HepG2 (cell line): ENCODE measurements around the gene PSMA4. TPM values are rescaled to one million over a fixed set of nuclear protein-coding genes. Genes with fewer than 3 reads are reported as not detected.
A peak's percentile ranks its signal among the peaks of the same experiment; 100 is the strongest.

Source experiments
- CBX2 ChIP-seq, 2 experiments: fragments of 200-600 bp in 1 of 2; sonication (generic); formaldehyde crosslinking in 1 of 2; IDR thresholded peaks; 2 replicates each; pipeline versions ENCODE4 v1.7.0 to v1.8.1; 2018 to 2022; ENCODE audit warnings: low read depth in 2 of 2, low read length in 1 of 2, mild to moderate bottlenecking in 1 of 2, missing genetic modification reagents in 1 of 2
- ELF1 ChIP-seq: sonication (generic); formaldehyde crosslinking; IDR thresholded peaks from 2 replicates; pipeline ENCODE4 v1.4.0; 2020; ENCODE audit warnings: missing genetic modification reagents
- HHEX ChIP-seq: IDR thresholded peaks from 2 replicates; pipeline ENCODE4 v1.6.1; 2016; ENCODE audit warnings: control low read depth
- KMT2B ChIP-seq: IDR thresholded peaks from 2 replicates; pipeline ENCODE4 v1.6.1; 2016; ENCODE audit warnings: missing genetic modification reagents, missing compliant biosample characterization
- NCOA1 ChIP-seq: sonication (generic); formaldehyde crosslinking; IDR thresholded peaks from 2 replicates; pipeline ENCODE4 v1.9.0; 2021; ENCODE audit warnings: missing genetic modification reagents
- PAX8 ChIP-seq: sonication (generic); formaldehyde crosslinking; IDR thresholded peaks from 2 replicates; pipeline ENCODE4 v1.8.0; 2022; ENCODE audit warnings: mild to moderate bottlenecking, missing genetic modification reagents, borderline replicate concordance
- SIX1 ChIP-seq: sonication (generic); formaldehyde crosslinking; IDR thresholded peaks from 2 replicates; pipeline ENCODE4 v1.4.0; 2020; ENCODE audit warnings: missing genetic modification reagents, borderline replicate concordance
- SMYD3 ChIP-seq: sonication (generic); formaldehyde crosslinking; IDR thresholded peaks from 2 replicates; pipeline ENCODE4 v1.8.1; 2023; ENCODE audit warnings: mild to moderate bottlenecking, missing genetic modification reagents
- SRSF4 ChIP-seq: fragments of 200-400 bp; formaldehyde crosslinking; IDR thresholded peaks from one replicate; pipeline ENCODE4 v1.6.1; 2018; ENCODE audit warnings: mild to moderate bottlenecking, low read depth, low read length, moderate library complexity; ENCODE audit not compliant: poor library complexity, severe bottlenecking
- ZGPAT ChIP-seq: IDR thresholded peaks from 2 replicates; pipeline ENCODE4 v1.6.1; 2016; ENCODE audit warnings: mild to moderate bottlenecking
- ZNF17 ChIP-seq: sonication (generic); formaldehyde crosslinking; IDR thresholded peaks from 2 replicates; pipeline ENCODE4 v1.5.0; 2020; ENCODE audit warnings: mild to moderate bottlenecking, missing genetic modification reagents
- ZNF251 ChIP-seq: sonication (generic); formaldehyde crosslinking; IDR thresholded peaks from 2 replicates; pipeline ENCODE4 v1.9.0; 2021; ENCODE audit warnings: mild to moderate bottlenecking, missing genetic modification reagents
- ZNF430 ChIP-seq: sonication (generic); formaldehyde crosslinking; IDR thresholded peaks from 2 replicates; pipeline ENCODE4 v1.9.0; 2021; ENCODE audit warnings: mild to moderate bottlenecking, missing genetic modification reagents
- ZNF510 ChIP-seq: sonication (generic); formaldehyde crosslinking; IDR thresholded peaks from 2 replicates; pipeline ENCODE4 v1.4.0; 2020; ENCODE audit warnings: low read depth, mild to moderate bottlenecking, missing genetic modification reagents
- ZNF563 ChIP-seq: sonication (generic); formaldehyde crosslinking; IDR thresholded peaks from 2 replicates; pipeline ENCODE4 v1.8.0; 2022; ENCODE audit warnings: mild to moderate bottlenecking, moderate library complexity, missing genetic modification reagents
- ZNF761 ChIP-seq: sonication (generic); formaldehyde crosslinking; conservative IDR thresholded peaks from 2 replicates; pipeline ENCODE4 v1.4.0; 2020; ENCODE audit warnings: mild to moderate bottlenecking, missing genetic modification reagents
- ZNF879 ChIP-seq: sonication (generic); formaldehyde crosslinking; IDR thresholded peaks from 2 replicates; pipeline ENCODE4 v1.8.1; 2023; ENCODE audit warnings: missing genetic modification reagents
- ZSCAN21 ChIP-seq: sonication (generic); formaldehyde crosslinking; IDR thresholded peaks from 2 replicates; pipeline ENCODE4 v1.8.0; 2022; ENCODE audit warnings: mild to moderate bottlenecking, missing genetic modification reagents, moderate library complexity, borderline replicate concordance
- polyA plus RNA-seq, 8 experiments: library from polyadenylated mRNA; depleted of rRNA in 3 of 8; stranded (reverse) in 7 of 8; unstranded in 1 of 8; fragments of >200 nt; fragmentation: Illumina TruSeq in 4 of 8; extraction: Trizol in 4 of 8; gene quantifications; 2 replicates each; pipeline versions ENCODE4 v1.2.1 to v1.2.3, GENCODE V29; 2011 to 2016; ENCODE audit warnings: low read depth in 4 of 8, missing spikeins in 1 of 8, mixed read lengths in 1 of 8; ENCODE audit not compliant: insufficient read depth in 1 of 8
- total RNA-seq, 5 experiments: library from RNA; depleted of rRNA; stranded (reverse); fragments of >200 nt; fragmentation: Illumina TruSeq; extraction: Trizol; gene quantifications; 2 replicates each; pipeline ENCODE4 v1.2.3, GENCODE V29; 2016; ENCODE audit warnings: low read depth in 1 of 5
- TF ChIP-seq, protein P1 (sequence below): sonication (generic); formaldehyde crosslinking; IDR thresholded peaks from 2 replicates; pipeline ENCODE4 v1.5.1; 2020; ENCODE audit warnings: missing genetic modification reagents, mild to moderate bottlenecking, borderline replicate concordance
- TF ChIP-seq, protein P2 (sequence below): sonication (generic); formaldehyde crosslinking; conservative IDR thresholded peaks from 2 replicates; pipeline ENCODE4 v1.4.0; 2020; ENCODE audit warnings: missing genetic modification reagents
- TF ChIP-seq, protein P3 (sequence below): IDR thresholded peaks from 2 replicates; pipeline ENCODE4 v1.6.1; 2018; ENCODE audit warnings: missing genetic modification reagents

The PSMA4 gene
- total and polyA plus RNA-seq, 2 of the 13 experiments (the other 11 are each of a cell fraction or from before 2014, with no cell fraction given), result 202 to 404 TPM

- TF ChIP-seq ZGPAT (CRISPR knock-in tag), result peak; percentile 76
- peak; percentile 97 for TF ChIP-seq ELF1 (CRISPR knock-in tag)
- TF ChIP-seq ZNF563 (CRISPR knock-in tag), result 0 out of 2 replicates have a peak, but pooled peaks have one; percentile 26
- no peak for TF ChIP-seq CBX2 (IDR thresholded peaks at IDR 0.05; ENCODE audit: low read depth, low read length)
- TF ChIP-seq CBX2 (CRISPR knock-in tag; IDR thresholded peaks at IDR 0.05; ENCODE audit: low read depth), result no peak
- TF ChIP-seq ZNF761 (CRISPR knock-in tag), result no peak
- TF ChIP-seq PAX8 (CRISPR knock-in tag), result no peak
- peak; percentile 74 for TF ChIP-seq KMT2B (CRISPR knock-in tag)
- TF ChIP-seq SRSF4, result no peak
- no peak for TF ChIP-seq ZNF430 (CRISPR knock-in tag)
- no peak for TF ChIP-seq ZNF510 (CRISPR knock-in tag)
- no peak for TF ChIP-seq ZNF17
- peak; percentile 31; the same call in 1 of the 2 replicates for TF ChIP-seq ZNF879 (CRISPR knock-in tag)
- TF ChIP-seq SIX1 (CRISPR knock-in tag), result no peak
- TF ChIP-seq HHEX, result no peak
- TF ChIP-seq, protein P1, sequence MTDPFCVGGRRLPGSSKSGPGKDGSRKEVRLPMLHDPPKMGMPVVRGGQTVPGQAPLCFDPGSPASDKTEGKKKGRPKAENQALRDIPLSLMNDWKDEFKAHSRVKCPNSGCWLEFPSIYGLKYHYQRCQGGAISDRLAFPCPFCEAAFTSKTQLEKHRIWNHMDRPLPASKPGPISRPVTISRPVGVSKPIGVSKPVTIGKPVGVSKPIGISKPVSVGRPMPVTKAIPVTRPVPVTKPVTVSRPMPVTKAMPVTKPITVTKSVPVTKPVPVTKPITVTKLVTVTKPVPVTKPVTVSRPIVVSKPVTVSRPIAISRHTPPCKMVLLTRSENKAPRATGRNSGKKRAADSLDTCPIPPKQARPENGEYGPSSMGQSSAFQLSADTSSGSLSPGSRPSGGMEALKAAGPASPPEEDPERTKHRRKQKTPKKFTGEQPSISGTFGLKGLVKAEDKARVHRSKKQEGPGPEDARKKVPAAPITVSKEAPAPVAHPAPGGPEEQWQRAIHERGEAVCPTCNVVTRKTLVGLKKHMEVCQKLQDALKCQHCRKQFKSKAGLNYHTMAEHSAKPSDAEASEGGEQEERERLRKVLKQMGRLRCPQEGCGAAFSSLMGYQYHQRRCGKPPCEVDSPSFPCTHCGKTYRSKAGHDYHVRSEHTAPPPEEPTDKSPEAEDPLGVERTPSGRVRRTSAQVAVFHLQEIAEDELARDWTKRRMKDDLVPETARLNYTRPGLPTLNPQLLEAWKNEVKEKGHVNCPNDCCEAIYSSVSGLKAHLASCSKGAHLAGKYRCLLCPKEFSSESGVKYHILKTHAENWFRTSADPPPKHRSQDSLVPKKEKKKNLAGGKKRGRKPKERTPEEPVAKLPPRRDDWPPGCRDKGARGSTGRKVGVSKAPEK (CRISPR knock-in tag), result no peak
- peak; percentile 55; the same call in 1 of the 2 replicates for TF ChIP-seq ZSCAN21 (CRISPR knock-in tag)
- TF ChIP-seq, protein P2, sequence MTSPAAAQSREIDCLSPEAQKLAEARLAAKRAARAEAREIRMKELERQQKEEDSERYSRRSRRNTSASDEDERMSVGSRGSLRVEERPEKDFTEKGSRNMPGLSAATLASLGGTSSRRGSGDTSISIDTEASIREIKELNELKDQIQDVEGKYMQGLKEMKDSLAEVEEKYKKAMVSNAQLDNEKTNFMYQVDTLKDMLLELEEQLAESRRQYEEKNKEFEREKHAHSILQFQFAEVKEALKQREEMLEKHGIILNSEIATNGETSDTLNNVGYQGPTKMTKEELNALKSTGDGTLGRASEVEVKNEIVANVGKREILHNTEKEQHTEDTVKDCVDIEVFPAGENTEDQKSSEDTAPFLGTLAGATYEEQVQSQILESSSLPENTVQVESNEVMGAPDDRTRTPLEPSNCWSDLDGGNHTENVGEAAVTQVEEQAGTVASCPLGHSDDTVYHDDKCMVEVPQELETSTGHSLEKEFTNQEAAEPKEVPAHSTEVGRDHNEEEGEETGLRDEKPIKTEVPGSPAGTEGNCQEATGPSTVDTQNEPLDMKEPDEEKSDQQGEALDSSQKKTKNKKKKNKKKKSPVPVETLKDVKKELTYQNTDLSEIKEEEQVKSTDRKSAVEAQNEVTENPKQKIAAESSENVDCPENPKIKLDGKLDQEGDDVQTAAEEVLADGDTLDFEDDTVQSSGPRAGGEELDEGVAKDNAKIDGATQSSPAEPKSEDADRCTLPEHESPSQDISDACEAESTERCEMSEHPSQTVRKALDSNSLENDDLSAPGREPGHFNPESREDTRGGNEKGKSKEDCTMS (CRISPR knock-in tag), result no peak
- TF ChIP-seq SMYD3, result peak; percentile 19; the same call in 1 of the 2 replicates
- TF ChIP-seq NCOA1 (CRISPR knock-in tag), result no peak
- TF ChIP-seq, protein P3, sequence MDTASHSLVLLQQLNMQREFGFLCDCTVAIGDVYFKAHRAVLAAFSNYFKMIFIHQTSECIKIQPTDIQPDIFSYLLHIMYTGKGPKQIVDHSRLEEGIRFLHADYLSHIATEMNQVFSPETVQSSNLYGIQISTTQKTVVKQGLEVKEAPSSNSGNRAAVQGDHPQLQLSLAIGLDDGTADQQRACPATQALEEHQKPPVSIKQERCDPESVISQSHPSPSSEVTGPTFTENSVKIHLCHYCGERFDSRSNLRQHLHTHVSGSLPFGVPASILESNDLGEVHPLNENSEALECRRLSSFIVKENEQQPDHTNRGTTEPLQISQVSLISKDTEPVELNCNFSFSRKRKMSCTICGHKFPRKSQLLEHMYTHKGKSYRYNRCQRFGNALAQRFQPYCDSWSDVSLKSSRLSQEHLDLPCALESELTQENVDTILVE, result no peak; the same call in 1 of the 2 replicates
- no peak for TF ChIP-seq ZNF251 (CRISPR knock-in tag)
Observed at GRCh38 chr15:78540141-78540870, at the start of gene PSMA4 (continued).
